GM19240 (cell line): ENCODE data around the gene TRPM4.
A peak's percentile ranks its signal among the peaks of the same experiment; 100 is the strongest.
"Not testable (repeated sequence)": the region's sequence is repeated elsewhere in the genome, so short reads cannot be mapped to it uniquely, and the experiment has no call there.

Experiments
- DNase-seq: peaks from one replicate; pipeline ENCODE4 v3.0.0; 2011; ENCODE audit warnings: low spot score; ENCODE audit not compliant: insufficient read length

TRPM4 gene

GRCh38 chr19:49126575-49126974, 31.0 kb upstream of the TRPM4 start:
- no peak for DNase-seq

- DNase-seq = not testable (repeated sequence)
Observed at GRCh38 chr19:49127225-49127624, 30.4 kb upstream of the TRPM4 start.

- DNase-seq = peak; percentile 96
Observed at GRCh38 chr19:49127674-49128544, 29.7 kb upstream of the TRPM4 start.

- no peak for DNase-seq
Observed at GRCh38 chr19:49128545-49129237, 28.9 kb upstream of the TRPM4 start.

GRCh38 chr19:49129238-49129583, 28.4 kb upstream of the TRPM4 start:
- no peak for DNase-seq

- no peak for DNase-seq
Observed at GRCh38 chr19:49130325-49130724, 27.3 kb upstream of the TRPM4 start.

- no peak for DNase-seq
Observed at GRCh38 chr19:49132974-49133609, 24.5 kb upstream of the TRPM4 start.

GRCh38 chr19:49133621-49134454, 23.8 kb upstream of the TRPM4 start:
- no peak for DNase-seq

GRCh38 chr19:49135686-49136085, 21.9 kb upstream of the TRPM4 start:
- DNase-seq = no peak

GRCh38 chr19:49136771-49137171, 20.8 kb upstream of the TRPM4 start:
- DNase-seq = no peak

- no peak for DNase-seq
Observed at GRCh38 chr19:49140951-49141350, 16.6 kb upstream of the TRPM4 start.

GRCh38 chr19:49141352-49141751, 16.2 kb upstream of the TRPM4 start:
- DNase-seq = no peak

- DNase-seq = peak; percentile 57
Observed at GRCh38 chr19:49142866-49143335, 14.7 kb upstream of the TRPM4 start.

GRCh38 chr19:49145573-49146407, 11.8 kb upstream of the TRPM4 start:
- DNase-seq = peak; percentile 67

- DNase-seq = not testable (repeated sequence)
Observed at GRCh38 chr19:49146408-49146770, 11.2 kb upstream of the TRPM4 start.

GRCh38 chr19:49148044-49148682, 9.4 kb upstream of the TRPM4 start:
- DNase-seq = no peak

- peak; percentile 51 for DNase-seq
Observed at GRCh38 chr19:49148784-49149651, 8.6 kb upstream of the TRPM4 start.

GRCh38 chr19:49149652-49150105, 7.9 kb upstream of the TRPM4 start:
- DNase-seq = no peak
